CD4-positive, alpha-beta T cell treated with Interleukin-10 for 1 hour (primary cell): ENCODE data around the gene ITK.

Experiments used
- DNase-seq: peaks from one replicate; pipeline ENCODE4 v3.0.0-alpha.2; 2020

Gene ITK

GRCh38 chr5:157180374-157181264, at the start of gene ITK:
Gene ITK, plus strand, starts transcription at chr5:157180840. Its CDS starts 138 bp downstream, at chr5:157180978.
- DNase-seq, result peak; percentile 83

DNA sequence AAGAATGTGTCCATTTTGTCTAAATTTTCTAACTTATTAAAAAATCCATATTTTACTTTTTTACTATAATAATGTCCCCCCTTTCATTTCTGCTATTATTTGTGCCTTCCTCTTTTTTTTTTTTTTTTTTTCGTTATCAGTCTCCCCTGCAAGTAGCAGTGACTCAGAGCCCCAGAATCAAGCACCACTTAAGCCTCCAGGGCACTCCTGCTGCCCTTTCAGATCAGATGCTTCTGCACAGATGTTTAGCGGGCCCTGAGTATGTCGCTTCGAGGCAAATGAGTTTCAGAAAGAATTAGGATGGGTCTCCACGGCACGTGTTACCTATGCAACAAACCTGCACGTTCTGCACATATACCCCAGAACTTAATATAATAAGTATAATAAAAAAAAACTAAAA, 49.7 kb upstream of the ITK start:
- no peak for DNase-seq

GRCh38 chr5:157132281-157132612, 48.4 kb upstream of the ITK start:
- no peak for DNase-seq

- DNase-seq, result no peak
Observed at GRCh38 chr5:157137691-157138090, 42.9 kb upstream of the ITK start.

GRCh38 chr5:157142317-157143126, 38.1 kb upstream of the ITK start, which contains the start of gene MED7:
Gene MED7, minus strand, starts transcription at chr5:157142865. Its CDS starts 3,434 bp downstream, at chr5:157139431.
- DNase-seq, result peak; percentile 98

GRCh38 chr5:157143127-157143971, 37.3 kb upstream of the ITK start:
- peak; percentile 59 for DNase-seq

GRCh38 chr5:157148734-157149615, 31.7 kb upstream of the ITK start:
- DNase-seq, result peak; percentile 90

GRCh38 chr5:157150995-157151394, 29.6 kb upstream of the ITK start:
- no peak for DNase-seq

- DNase-seq, result no peak
Observed at GRCh38 chr5:157155297-157155696, 25.3 kb upstream of the ITK start.

GRCh38 chr5:157157293-157157891, 23.2 kb upstream of the ITK start:
- DNase-seq, result no peak

- DNase-seq, result peak; percentile 86
Observed at GRCh38 chr5:157159209-157159751, 21.4 kb upstream of the ITK start.

DNA sequence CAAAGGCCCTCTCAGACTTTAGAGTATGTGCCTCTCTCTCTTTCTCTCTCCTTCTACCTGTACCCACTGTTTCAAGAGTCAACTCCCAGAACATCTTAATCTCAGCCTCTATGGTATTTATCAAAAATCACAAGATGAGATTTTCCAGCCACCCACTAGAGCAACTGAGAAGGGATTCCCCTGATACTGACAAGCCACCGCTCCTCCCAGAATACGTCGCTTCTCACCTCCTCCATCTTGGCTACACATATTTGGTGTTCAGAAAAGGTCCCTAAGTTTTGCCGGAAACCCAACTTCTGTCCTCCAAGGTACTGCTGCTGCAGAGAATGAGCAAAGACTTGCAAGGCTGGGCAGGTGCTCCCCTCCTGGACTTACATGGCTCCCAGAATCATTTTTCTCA, 20.6 kb upstream of the ITK start:
- DNase-seq, result peak; percentile 79

- no peak for DNase-seq
Observed at GRCh38 chr5:157161996-157162395, 18.6 kb upstream of the ITK start.

DNA sequence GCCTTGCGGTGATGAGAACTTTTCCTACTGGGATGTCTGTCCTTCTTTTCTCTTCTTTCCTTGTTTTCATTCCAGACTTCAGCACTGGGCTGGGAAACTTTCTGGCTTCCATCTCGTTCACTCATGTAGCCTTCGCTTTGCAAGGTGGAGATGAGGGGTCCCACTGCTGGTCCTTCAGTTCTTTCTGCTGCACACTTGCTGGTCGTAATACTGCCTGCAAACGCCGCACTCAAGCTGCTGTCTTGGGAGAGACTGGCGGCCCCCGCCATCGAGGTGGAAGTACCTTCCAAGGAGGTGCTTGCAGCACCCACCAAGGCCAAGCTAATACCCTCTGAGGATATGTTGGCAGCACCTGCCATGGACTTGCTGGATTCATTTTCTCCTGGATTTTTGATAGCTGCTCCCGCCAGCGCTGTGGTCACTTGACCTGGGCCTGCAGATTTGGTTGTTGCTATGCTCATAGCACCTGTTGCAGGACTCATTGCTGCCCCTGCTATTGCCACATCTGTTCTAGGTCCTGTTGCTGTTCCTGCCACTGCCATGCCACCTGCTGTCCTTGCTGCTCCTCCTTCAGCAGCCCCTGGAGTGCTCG, 17.6 kb upstream of the ITK start:
- no peak for DNase-seq

DNA sequence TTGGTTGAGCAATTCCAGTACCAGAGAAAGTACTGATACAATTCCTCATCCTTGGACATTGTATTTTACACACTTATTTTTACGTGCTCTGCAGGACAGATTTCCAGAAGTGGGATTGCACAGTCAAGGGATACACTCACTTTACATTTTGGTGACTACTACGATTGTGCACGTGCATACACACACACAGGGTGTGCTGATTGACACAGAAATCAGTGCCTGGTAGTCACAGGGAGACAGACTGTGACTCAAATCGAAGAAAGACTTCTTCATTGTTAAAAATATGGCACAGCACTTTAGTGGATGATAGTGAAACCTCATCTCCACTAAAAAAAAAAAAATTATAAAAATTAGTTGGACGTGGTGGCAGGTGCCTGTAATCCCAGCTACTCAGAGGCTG, 16.1 kb upstream of the ITK start:
- DNase-seq, result no peak

DNA sequence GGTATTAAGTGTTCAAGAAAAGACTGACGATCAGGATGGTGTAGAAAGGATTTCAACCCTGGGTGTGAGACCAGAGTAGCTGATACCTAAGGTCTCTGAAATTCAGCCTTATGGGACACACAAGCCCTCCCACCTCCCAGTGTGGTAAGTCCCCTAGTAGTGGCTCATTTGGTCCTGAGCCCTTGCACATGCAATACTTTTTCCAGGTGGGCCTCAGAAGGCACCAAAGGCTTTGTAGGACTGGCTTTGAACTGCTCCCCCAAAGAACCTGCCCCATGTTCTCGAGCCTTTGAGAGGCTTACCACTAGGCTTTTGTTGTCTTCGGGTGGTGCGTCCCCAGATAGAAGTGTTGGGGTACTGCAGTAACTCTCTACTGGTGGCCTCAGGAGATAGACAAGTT, 15.4 kb upstream of the ITK start:
- no peak for DNase-seq

DNA sequence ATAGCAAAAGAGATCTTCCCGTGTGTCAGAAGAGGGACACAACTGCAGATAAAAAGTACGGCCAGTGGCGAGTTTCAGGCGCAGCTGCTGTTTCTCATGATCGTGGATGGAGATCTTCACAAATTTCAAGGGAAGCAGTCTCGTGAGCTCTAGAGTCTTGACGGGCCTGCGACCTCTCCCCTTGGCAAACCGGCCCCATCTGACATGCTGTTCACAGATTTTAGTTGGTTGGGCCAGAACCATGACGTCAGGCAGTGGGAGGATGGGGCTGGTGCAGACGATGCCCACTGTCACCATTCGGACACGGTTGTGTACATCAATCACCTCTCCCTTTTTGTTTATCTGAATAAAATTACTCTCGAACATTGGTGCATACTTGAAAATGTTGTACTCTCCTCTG, 15.0 kb upstream of the ITK start:
- DNase-seq, result no peak

GRCh38 chr5:157166214-157167213, 14.1 kb upstream of the ITK start, which contains the start of gene GARIN3:
Gene GARIN3, minus strand, starts transcription at chr5:157166264. Its CDS starts 96 bp downstream, at chr5:157166168.
- DNase-seq, result peak; percentile 44

GRCh38 chr5:157167214-157167621, 13.4 kb upstream of the ITK start:
- peak; percentile 55 for DNase-seq
